Activated T-helper 1 cell treated with anti-CD3 and anti-CD28 coated beads, Interleukin-2, amount 50 U/mL, for 16 hours (primary cell): ENCODE results near the gene CEP70.
"Not testable (repeated sequence)": the region's sequence is repeated elsewhere in the genome, so short reads cannot be mapped to it uniquely, and the experiment has no call there.

Experiments used
- DNase-seq, 2 donors: peaks; one replicate each; pipeline ENCODE4 v3.0.0-alpha.2; 2020; ENCODE audit warnings: low read depth in 1 of 2, low spot score in 1 of 2

Gene CEP70

DNA sequence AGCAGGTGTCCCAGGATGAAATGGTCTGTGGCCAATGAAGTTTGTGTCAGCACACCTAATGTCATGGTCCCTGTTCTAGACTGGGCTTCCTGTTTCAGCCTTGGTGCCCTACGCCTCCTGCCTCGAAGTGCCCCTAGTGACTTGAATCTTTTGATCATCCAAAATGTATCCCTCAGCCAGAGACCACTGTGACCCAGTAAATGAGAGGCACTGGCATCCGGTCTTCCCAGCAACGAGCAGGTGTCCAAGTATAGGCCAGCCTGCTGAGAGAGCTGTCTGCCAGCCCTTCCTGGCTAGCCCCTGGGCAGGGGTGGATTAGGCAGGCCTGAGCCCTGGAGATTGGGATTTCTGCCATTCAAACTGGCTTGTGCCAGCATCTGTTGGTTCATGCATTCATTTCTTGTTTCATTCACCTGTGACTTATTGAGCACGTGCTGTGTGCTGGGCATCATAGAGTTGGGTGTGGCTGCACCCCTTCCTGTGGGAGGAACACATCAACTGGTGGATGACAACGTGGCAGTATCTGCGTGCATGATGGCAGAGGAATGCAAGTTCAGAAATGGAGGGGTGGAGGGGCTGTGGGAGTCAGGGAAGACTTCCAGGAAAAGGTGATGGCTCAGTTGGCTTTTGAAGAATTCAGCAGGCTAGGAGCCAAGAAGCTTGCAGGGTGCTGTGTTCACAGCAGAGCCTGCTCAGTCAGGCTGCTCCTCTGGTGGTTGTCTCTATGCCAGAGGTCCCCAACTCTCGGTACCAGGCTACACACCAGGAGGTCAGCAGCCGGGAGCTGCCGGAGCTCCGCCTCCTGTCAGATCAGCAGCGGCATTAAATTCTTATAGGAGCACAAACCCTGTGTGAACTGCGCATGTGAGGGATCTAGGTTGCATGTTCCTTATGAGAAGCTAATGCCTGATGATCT, 138.0 kb downstream of the CEP70 start:
- DNase-seq = no peak

DNA sequence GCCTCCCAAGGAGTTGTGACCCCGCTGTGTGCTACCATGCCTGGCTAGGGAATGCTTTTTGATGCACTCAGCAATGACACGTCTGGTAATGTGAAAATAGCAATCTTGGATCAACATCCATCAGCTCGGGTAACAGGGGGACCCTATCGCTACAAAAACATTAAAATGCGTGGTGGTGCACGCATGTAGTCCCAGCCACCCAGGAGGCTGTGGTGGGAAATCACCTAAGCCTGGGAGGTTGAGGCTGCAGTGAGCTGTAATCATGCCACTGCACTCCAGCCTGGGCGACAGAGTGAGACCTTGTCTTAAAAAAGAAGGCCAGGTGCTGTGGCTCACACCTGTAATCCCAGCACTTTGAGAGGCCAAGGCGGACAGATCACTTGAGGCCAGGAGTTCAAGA, 140.1 kb downstream of the CEP70 start:
- DNase-seq = not testable (repeated sequence)

DNA sequence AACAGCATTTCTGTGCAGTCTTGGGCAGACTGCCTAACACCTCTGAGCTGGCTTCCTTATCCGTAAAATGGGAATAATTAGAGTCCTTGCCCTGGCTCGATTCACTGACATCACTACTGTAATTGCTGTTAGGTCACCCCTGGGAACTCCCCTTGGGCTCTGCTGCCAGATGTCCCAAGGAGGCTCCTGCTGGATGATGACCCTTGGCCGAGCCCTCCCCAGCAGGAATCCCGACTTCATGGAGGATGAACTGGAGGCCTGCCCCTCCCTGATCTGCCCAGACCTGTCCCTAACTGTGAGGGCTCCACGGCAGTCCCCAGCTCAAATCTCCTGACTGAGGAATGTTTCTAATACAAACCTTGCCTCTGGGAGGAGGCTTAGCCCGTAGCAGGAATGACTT, 141.6 kb downstream of the CEP70 start:
- DNase-seq = no peak

DNA sequence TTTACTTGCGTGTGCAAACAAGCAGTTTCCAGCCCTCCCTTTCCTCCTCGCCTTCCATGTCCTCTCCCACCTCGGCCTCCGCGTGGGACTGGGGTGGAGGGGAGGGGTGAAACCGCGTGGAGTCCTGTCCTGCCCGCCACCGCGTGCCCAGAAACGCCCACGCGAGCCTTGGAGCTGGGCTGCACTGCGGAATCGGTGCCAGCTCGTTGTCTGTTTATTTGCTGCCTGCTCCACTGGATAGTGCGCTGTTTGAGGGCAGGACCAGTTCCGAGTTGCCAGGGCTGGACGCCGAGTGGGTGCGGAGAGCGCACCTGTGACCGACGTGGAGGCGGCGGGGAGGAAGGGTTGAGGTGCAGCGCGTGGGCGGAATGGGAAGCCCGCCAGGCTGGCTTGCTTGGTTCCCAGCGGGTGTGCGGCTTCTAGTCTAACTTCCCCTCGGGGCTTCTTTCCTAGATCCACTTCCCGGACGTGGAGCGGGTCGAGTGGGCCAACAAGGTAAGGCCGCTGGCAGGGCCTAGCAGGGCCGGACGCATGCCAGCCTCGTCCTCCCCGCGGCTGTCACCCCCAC, 142.4 kb downstream of the CEP70 start:
- DNase-seq = no peak

DNA sequence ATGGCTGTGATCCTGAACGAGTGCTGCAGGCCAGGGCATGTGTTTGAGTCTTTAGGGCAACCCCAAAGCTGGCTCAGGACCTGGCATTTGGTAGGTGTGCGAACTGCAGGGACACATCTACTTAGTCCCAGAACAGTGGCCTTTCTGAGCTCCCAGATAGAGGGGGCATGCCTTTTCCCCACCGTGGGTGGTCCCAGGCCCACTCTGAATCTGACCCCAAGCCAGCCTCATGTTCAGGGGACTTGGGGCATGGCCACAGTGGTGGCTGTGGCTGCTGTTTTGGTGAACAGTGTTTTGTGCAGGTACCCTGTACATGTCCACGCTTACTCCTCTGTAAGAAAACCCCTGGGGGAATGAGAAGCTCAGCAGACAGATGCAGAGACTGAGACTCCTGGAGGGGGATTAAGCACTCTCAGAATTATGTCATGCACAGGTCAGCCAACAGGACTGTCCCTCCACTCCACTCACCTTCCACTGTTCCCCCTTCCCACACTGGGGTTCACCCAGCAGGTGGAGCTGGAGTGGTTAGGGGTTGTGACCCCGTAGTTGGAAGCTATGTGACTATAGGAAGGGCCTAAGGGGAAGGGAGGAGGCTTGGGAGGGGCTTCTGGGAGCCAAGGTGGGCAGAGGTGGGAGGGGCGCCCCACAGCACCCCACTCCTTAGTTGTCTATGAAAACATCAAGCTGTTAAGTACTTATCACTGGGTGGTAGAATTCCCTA, 143.2 kb downstream of the CEP70 start:
- DNase-seq = no peak

DNA sequence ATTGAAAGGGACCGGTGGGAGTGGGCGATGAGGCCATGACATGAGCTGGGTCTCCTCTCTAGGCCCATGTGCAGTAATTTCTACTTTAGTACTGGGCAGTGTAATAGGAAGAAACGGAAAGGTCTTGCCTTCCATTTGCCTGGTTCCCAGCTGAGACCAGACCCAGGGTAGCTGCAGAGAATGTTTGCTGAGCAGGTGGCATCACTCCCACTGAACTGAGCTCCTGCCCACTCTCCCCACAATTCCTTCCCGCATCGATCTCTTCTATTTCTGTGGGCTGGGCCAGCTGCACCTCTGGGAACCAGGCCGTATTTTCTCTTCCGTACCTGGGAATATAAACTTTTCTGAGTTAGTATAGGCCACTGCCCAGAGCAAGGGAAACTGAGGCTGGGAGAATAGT, 143.9 kb downstream of the CEP70 start:
- DNase-seq = no peak

DNA sequence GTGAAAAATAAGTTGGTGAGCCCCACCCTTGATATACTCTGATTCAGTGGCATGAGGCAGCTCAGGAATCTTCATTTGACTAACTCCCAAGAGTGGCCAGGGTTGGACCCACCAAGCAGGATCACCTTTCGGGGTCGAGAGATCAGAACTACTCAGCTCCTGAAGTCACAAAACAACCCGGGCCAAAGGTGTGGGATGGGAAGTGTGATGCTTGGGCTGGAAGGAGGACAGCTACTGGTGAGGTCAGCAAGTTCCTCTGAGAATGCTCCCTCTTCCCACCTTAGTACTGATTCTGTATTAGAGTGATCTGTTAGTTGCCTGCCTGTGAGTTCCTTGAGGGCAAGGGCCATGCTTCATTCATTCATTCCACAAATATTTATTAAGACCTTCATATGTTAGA, 144.6 kb downstream of the CEP70 start:
- no peak for DNase-seq

DNA sequence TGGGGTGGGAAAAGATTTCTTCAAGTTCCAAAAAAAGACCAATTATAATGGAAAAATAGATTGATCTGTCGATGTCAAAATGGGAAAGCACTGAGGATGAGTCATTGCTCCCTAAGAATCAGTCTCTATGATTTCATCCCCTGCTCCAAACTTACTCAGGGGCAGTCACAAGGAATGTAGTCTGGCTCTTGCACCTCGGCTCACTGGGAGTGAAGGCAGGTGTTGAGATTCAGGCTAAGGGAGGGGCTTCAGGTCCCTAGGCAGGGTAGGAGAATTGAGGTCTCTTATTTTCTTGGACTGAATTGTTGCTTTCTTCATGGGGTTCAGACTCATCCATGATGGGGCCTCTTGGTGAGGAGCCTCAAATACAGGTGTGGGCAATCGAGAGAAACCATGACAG, 145.4 kb downstream of the CEP70 start:
- no peak for DNase-seq

DNA sequence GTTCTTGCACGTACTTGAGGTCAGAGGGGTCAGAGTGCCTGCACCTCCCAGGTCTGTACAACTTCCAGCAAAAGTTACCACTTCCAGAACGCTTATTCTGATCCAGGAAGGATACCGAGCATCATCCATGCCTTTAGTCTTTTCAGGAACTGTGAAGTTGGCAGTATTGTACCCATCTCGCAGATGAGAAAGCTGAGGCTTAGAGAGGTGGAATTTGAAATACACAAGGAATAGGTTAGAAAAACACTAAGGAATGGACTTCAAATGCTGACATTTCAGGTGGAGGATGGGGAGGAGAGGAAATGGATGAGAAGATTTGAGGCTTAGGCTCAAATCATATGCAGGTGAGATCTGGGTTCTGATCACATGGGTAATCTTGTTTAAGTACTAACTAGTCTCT, 148.4 kb downstream of the CEP70 start:
- no peak for DNase-seq

DNA sequence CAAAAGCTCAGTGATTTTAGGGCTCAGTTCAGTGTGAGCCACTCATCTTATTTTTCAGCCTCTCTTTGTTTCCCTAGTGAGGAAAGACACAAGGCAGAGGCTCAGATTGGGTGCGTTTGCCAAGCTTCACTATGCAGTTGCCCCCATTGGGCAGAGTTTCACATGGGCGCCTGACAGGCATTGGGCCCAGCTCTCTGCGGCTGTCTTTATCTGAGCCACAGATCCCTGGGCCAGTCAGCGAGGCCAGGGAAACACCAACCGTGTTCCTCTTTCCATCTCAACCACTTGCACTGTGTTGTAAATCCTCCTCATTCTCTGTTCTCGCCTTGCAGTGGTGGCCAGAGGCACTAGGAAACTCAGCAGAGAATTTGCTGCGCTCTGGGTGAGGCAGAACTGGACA, 148.8 kb downstream of the CEP70 start:
- no peak for DNase-seq
